Peyer's patch (tissue), 4 donors: ENCODE measurements around the gene SRSF5. TPM values are rescaled to one million over a fixed set of nuclear protein-coding genes. Genes with fewer than 3 reads are reported as not detected.
A peak's percentile ranks its signal among the peaks of the same experiment; 100 is the strongest.

ENCODE experiments used
- DNase-seq, 3 donors: peaks; one replicate each; pipeline ENCODE4 v3.0.0-alpha.2; 2017 to 2019
- H3K27ac ChIP-seq, 4 donors: fragments of 200-600 bp; sonication (generic); one replicate each; pipeline ENCODE4 v1.5.1; 2016 to 2019
- H3K27me3 ChIP-seq, 2 donors: fragments of 200-600 bp; sonication (generic); one replicate each; pipeline ENCODE4 v1.5.1; 2019
- H3K36me3 ChIP-seq, 3 donors: fragments of 200-600 bp; sonication (generic); one replicate each; pipeline ENCODE4 v1.5.1; 2016 to 2019
- H3K4me1 ChIP-seq, 4 donors: fragments of 200-600 bp; sonication (generic); one replicate each; pipeline ENCODE4 v1.5.1; 2016 to 2019
- H3K4me3 ChIP-seq, 4 donors: fragments of 200-600 bp; sonication (generic); 1 replicate in 3 of 4; 2 replicates in 1 of 4; pipeline ENCODE4 v1.5.1; 2016 to 2019; ENCODE audit warnings: mild to moderate bottlenecking in 1 of 4
- H3K9me3 ChIP-seq, 4 donors: fragments of 200-600 bp; sonication (generic); one replicate each; pipeline ENCODE4 v1.5.1; 2016 to 2019; ENCODE audit warnings: mild to moderate bottlenecking in 1 of 4
- POLR2A ChIP-seq, 2 donors: fragments of 450-650 bp; IDR thresholded peaks; one replicate each; pipeline ENCODE4 v1.5.1; 2017; ENCODE audit warnings: antibody characterized with exemption in 2 of 2, mild to moderate bottlenecking in 2 of 2, moderate library complexity in 2 of 2
- total RNA-seq, 4 donors: library from RNA; depleted of rRNA; stranded (reverse); fragments of >200 nt; gene quantifications; one replicate each; pipeline ENCODE4 v1.1.0, GENCODE V29; 2016
- TF ChIP-seq, protein P1 (sequence below), 6 experiments: fragments of 450-650 bp in 4 of 6; fragments of 200-600 bp in 2 of 6; sonication (generic) in 1 of 6; IDR thresholded peaks; one replicate each; pipeline ENCODE4 v1.5.1; 2017 to 2019; ENCODE audit warnings: antibody characterized with exemption in 6 of 6, mild to moderate bottlenecking in 3 of 6, moderate library complexity in 1 of 6

SRSF5 gene
- total RNA-seq, 4 donors from 2014 or later, result 339 to 528 (median 434) TPM

DNA sequence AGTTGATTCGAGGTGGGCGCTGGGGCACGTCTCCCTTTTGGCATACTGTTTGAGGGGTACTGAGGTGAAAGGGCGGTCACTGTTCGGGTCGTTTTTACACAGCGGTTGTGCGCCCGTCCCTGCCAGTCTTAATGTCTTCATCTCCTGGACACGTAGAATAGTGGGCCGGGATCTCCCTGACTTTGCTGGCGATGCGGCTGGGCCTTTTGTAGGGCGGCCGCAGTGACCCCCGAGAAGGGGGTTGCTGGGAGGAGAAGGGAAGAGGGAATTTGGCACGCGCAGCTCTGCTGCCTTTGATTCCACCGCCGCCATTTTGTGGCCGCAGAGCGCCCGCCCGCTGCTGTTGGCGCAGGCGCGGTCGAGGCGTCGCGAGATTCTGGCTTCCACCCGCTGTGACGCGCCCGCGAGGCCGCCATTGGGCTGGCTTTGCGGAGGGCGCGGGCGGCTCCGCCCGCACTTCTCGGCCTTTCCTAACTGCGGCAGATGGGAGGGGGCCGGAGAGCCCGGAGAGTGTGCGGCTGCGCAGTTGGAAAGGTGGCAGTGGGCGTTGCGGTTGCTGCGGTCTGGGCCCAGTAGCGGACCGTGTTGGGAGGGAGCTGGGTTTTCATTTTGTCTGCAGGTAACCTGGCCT is 542 bp downstream of the SRSF5 start:
- peak overlapping the region; percentile 78 to 99 (median 86) for H3K4me3 ChIP-seq
- DNase-seq, result peak; percentile 84 to 95 (median 93)
- H3K27me3 ChIP-seq, result no peaks in the 10 kb centered on the region
- H3K9me3 ChIP-seq, result no peaks in the 10 kb centered on the region
- TF ChIP-seq, protein P1, sequence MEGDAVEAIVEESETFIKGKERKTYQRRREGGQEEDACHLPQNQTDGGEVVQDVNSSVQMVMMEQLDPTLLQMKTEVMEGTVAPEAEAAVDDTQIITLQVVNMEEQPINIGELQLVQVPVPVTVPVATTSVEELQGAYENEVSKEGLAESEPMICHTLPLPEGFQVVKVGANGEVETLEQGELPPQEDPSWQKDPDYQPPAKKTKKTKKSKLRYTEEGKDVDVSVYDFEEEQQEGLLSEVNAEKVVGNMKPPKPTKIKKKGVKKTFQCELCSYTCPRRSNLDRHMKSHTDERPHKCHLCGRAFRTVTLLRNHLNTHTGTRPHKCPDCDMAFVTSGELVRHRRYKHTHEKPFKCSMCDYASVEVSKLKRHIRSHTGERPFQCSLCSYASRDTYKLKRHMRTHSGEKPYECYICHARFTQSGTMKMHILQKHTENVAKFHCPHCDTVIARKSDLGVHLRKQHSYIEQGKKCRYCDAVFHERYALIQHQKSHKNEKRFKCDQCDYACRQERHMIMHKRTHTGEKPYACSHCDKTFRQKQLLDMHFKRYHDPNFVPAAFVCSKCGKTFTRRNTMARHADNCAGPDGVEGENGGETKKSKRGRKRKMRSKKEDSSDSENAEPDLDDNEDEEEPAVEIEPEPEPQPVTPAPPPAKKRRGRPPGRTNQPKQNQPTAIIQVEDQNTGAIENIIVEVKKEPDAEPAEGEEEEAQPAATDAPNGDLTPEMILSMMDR (IDR thresholded peaks at IDR 0.05), result no peak
- TF ChIP-seq POLR2A (IDR thresholded peaks at IDR 0.05), result peak in 1 of 2 donors; percentile 82
- H3K36me3 ChIP-seq, result peaks cover 0 to 44% (median 3%) of the 10 kb centered on the region in 3 donors
- peak overlapping the region; percentile 99 to 100 (median 100) for H3K27ac ChIP-seq
- H3K4me1 ChIP-seq, result peaks cover 3 to 41% (median 12%) of the 10 kb centered on the region in 4 donors

- Histone ChIP-seq H3K4me3 (peak overlapping the region in 3 of 4 donors; percentile 78 to 90 (median 82)), H3K9me3 (no peaks in the 10 kb centered on the region), H3K27me3 (no peaks in the 10 kb centered on the region), H3K36me3 (peaks cover 0 to 58% (median 3%) of the 10 kb centered on the region in 3 donors), H3K4me1 (peaks cover 3 to 41% (median 12%) of the 10 kb centered on the region in 4 donors), H3K27ac (peak overlapping the region in 2 of 4 donors; percentile 99 to 100)
- TF ChIP-seq, protein P1 (IDR thresholded peaks at IDR 0.05), result no peak
- no peak for TF ChIP-seq POLR2A (IDR thresholded peaks at IDR 0.05)
- no peak for DNase-seq
These were observed 1.9 kb downstream of the SRSF5 start for GRCh38 chr14:69768873-69769272.

DNA sequence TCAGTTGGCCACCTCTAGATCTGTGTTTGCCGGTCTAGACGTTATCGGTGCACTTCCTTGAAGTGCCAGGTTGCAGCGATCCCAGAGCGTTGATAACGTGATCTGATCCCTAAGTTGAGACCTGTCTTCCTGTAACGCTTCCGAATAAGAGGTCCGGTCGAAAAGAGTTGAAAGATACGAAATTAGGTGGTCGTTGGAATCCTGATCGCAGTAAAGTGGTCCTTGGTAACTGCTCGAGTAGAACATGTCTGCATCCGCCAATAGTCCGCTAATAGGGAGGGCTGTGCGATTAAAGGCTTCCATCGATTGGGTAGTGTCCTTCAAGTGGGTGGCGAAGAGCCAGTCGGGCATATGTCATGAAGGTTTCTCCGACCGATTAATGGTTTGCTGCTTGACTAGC is 2.7 kb downstream of the SRSF5 start:
- Histone ChIP-seq H3K9me3 (no peaks in the 10 kb centered on the region), H3K4me1 (peaks cover 3 to 41% (median 12%) of the 10 kb centered on the region in 4 donors), H3K4me3 (peak overlapping the region in 2 of 4 donors; percentile 22 to 78), H3K27ac (no peak overlapping the region), H3K36me3 (peaks cover 0 to 65% (median 3%) of the 10 kb centered on the region in 3 donors), H3K27me3 (no peaks in the 10 kb centered on the region)
- TF ChIP-seq, protein P1 (IDR thresholded peaks at IDR 0.05), result no peak
- TF ChIP-seq POLR2A (IDR thresholded peaks at IDR 0.05), result no peak
- no peak for DNase-seq

DNA sequence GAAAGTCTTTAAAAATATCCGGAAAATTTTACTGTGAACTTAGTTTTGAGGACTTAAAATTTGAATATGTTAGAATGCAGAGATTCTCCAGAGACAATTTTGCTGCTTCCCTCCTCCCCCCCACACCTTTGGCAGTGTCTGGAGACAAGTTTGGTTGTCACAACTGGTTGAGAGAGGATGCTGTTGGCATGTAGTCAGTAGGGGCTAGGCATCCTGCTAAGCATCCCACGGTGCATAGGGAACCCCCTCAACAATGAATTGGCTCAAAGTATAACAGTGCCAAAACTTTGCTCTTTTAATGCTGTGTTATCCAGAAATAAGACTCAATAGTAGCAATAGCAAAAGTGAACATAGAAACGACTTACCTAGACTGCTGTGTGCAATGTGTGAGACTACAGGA is 3.6 kb downstream of the SRSF5 start:
- Histone ChIP-seq H3K4me1 (peaks cover 3 to 41% (median 12%) of the 10 kb centered on the region in 4 donors), H3K27me3 (no peaks in the 10 kb centered on the region), H3K4me3 (peak overlapping the region in 1 of 4 donors; percentile 14), H3K9me3 (no peaks in the 10 kb centered on the region), H3K36me3 (peaks cover 0 to 74% (median 3%) of the 10 kb centered on the region in 3 donors), H3K27ac (no peak overlapping the region)
- TF ChIP-seq, protein P1 (IDR thresholded peaks at IDR 0.05), result no peak
- no peak for TF ChIP-seq POLR2A (IDR thresholded peaks at IDR 0.05)
- no peak for DNase-seq

DNA sequence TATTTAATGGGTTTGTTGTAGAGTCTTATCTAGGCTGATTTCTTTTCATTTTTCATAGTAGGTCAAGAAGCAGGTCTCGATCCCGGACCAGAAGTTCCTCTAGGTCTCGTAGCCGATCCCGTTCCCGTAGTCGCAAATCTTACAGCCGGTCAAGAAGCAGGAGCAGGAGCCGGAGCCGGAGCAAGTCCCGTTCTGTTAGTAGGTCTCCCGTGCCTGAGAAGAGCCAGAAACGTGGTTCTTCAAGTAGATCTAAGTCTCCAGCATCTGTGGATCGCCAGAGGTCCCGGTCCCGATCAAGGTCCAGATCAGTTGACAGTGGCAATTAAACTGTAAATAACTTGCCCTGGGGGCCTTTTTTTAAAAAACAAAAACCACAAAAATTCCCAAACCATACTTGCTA is 4.2 kb downstream of the SRSF5 start:
- no peak for DNase-seq
- no peaks in the 10 kb centered on the region for H3K27me3 ChIP-seq
- H3K36me3 ChIP-seq, result peaks cover 0 to 80% (median 3%) of the 10 kb centered on the region in 3 donors
- H3K27ac ChIP-seq, result no peak overlapping the region
- TF ChIP-seq POLR2A (IDR thresholded peaks at IDR 0.05), result no peak
- TF ChIP-seq, protein P1 (IDR thresholded peaks at IDR 0.05), result no peak
- H3K4me3 ChIP-seq, result no peak overlapping the region
- no peaks in the 10 kb centered on the region for H3K9me3 ChIP-seq
- peaks cover 3 to 38% (median 12%) of the 10 kb centered on the region in 4 donors for H3K4me1 ChIP-seq
